Stimulated activated effector memory CD8-positive, alpha-beta T cell treated with anti-CD3 and anti-CD28 coated beads, Interleukin-12 subunit alpha, Interleukin-12 subunit beta, amount 100 ng/mL, for 72 hours (primary cell): ENCODE data around the gene C1QB.
A peak's percentile ranks its signal among the peaks of the same experiment; 100 is the strongest.
"Not testable (repeated sequence)": the region's sequence is repeated elsewhere in the genome, so short reads cannot be mapped to it uniquely, and the experiment has no call there.

Experiments
- ATAC-seq: fragments of 150-1000 bp; cut with Tn5 transposase; 2 replicates; pipeline ENCODE4 v1.10.0; 2021
- DNase-seq, 2 donors: peaks; one replicate each; pipeline ENCODE4 v3.0.0; 2021 to 2022; ENCODE audit warnings: low spot score in 2 of 2
- H3K27ac Mint-ChIP-seq: one replicate; pipeline ENCODE4 v1.8.0; 2022; ENCODE audit warnings: mild to moderate bottlenecking, mixed read lengths
- H3K36me3 Mint-ChIP-seq: one replicate; pipeline ENCODE4 v1.8.0; 2022; ENCODE audit warnings: mild to moderate bottlenecking, mixed read lengths
- H3K4me1 Mint-ChIP-seq: one replicate; pipeline ENCODE4 v1.8.0; 2022; ENCODE audit warnings: mixed read lengths
- H3K4me3 Mint-ChIP-seq: one replicate; pipeline ENCODE4 v1.8.0; 2022; ENCODE audit warnings: mild to moderate bottlenecking, mixed read lengths
- H3K9me3 Mint-ChIP-seq: one replicate; pipeline ENCODE4 v1.8.0; 2022; ENCODE audit warnings: mixed read lengths

Gene C1QB

DNA sequence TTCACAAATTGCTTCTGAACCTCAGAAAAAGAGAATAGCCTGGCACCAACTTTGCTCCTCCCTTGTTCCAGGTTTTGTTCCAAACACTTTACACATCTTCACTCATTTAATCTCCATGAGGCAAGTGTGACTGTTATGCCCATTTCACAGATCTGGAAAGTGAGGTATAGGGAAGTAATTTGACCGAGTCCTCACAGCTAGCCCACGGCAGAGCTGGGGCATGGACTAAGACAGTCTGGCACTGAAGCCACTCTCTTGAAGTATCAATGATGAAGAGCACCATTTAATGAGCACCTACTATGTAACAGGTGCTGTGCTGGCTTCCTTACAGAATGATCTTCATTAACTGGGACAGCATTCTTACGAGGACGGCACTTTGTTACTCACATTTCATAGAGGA, 19.0 kb downstream of the C1QB start:
- Mint-ChIP-seq H3K4me1 (peaks cover 8% of the 10 kb centered on the region), H3K9me3 (no peaks in the 10 kb centered on the region), H3K27ac (no peak overlapping the region), H3K36me3 (no peaks in the 10 kb centered on the region), H3K4me3 (no peak overlapping the region)
- ATAC-seq (no peak), DNase-seq (no peak)

DNA sequence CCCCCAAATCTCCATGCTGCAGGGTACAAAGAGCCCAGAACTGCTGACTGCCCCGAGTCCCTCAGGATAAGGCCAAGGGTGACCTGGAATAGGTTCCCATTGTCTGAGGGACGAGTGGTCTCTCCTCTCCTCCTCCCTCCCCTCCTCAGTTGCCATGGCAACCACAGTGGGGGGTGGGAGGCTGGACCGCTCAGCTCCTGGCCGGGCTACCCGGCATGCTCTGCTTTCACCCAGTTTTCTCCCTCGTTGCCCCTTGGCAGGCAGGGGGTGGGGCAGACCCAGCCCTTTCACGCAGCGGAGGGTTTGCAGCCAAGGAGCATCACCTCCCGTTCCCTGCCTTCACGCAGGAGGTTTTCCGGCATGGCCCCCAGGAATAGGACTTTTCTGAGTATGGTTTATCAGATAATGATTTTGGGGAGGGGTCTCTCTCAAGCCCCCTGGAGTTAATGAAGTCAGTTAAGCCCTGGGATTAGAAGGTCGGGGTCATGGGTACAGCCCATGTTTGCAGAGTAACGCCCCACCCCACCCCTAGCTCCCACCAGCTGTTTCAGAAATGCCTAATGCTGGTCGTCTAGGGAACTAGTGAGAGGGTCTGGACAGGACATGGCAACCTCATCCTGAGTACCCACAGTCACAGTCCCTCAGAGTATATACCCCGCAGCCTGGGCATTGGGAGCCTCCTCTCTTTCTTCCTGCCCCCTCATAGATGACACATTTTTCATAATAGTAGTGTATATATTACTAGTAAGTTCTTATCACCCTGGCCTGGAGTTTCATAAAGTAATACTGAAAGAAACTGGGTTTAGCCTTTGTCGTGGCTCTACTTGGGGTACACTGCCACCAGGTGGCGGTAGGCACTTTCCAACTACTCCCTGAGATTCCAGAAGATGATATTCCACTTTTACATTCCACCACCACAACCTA, 20.7 kb downstream of the C1QB start:
- Mint-ChIP-seq H3K27ac (no peak overlapping the region), H3K4me3 (no peak overlapping the region), H3K36me3 (no peaks in the 10 kb centered on the region), H3K4me1 (peaks cover 8% of the 10 kb centered on the region), H3K9me3 (no peaks in the 10 kb centered on the region)
- ATAC-seq (peak; percentile 87), DNase-seq (peak in 1 of 2 donors; percentile 61)

DNA sequence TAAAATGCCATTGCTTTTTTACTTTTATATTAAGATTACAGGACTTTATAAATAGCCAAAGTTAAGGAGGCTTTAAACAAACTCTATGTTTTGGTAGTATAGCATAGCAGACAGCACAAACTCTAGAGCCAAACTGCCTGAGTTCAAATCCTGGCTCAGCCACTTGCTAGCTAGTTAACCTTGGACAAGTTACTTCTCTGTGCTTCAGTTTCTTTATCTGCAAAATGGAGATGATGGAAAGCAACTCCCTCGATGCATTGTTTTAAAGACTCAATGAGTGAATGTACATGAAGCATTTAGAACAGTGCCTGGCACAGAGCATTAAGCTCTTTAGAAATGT, 21.3 kb downstream of the C1QB start:
- peaks cover 8% of the 10 kb centered on the region for H3K4me1 Mint-ChIP-seq
- H3K27ac Mint-ChIP-seq, result no peak overlapping the region
- no peaks in the 10 kb centered on the region for H3K36me3 Mint-ChIP-seq
- H3K4me3 Mint-ChIP-seq, result no peak overlapping the region
- H3K9me3 Mint-ChIP-seq, result no peaks in the 10 kb centered on the region
- ATAC-seq (no peak), DNase-seq (no peak)

DNA sequence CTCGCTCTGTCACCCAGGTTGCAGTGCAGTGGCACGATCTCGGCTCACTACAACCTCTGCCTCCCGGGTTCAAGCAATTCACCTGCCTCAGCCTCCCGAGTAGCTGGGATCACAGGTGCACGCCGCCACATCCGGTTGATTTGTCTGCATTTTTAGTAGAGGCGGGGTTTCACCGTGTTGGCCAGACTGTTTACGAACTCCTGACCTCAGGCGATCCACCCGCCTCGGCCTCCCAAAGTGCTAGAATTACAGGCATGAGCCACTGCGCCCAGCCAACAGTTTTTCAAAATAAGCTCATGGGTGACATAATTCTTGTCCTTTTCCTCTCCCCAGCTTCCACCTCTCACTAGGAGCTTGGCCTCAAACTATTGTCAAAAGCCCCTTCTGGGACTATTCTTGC, 23.1 kb downstream of the C1QB start:
- DNase-seq, H3K4me1 Mint-ChIP-seq, H3K4me3 Mint-ChIP-seq, H3K27ac Mint-ChIP-seq, H3K9me3 Mint-ChIP-seq, ATAC-seq, H3K36me3 Mint-ChIP-seq: not testable (repeated sequence)

DNA sequence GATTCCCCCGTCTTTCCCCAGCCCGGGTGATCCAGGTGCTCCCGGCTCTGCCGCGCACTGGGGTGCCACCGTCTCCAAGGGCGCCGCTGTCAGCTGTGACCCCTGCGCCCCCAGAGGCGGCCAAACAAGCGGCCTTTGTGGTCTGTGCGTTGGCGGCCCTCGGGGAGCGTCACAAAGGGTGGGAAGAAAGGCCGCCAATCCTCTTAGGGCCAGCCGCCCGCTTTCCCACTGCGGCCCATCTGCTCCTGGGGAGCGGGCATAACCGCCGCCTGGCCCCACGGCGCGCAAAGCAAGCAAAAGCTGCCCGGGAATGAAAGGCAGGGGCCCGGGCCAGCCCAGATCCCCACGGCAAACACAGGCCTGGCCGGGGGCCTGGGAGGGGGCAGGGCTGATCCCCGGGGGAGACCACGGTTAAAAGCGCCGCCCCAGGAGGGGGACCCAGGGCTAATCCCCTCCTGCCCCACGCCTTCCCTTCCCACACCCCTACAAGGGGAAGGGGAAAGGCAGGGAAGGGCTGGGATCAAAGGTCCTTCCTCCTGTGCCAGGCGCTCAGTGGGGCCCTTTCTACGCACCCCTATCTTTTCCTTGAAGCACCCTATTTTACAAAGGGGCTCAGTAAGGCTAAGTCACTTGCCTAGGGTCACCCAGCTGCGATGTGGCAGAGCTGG, 24.0 kb downstream of the C1QB start:
- H3K27ac Mint-ChIP-seq, result no peak overlapping the region
- no peak for ATAC-seq
- no peaks in the 10 kb centered on the region for H3K9me3 Mint-ChIP-seq
- DNase-seq, result no peak
- no peak overlapping the region for H3K4me3 Mint-ChIP-seq
- peaks cover 8% of the 10 kb centered on the region for H3K4me1 Mint-ChIP-seq
- H3K36me3 Mint-ChIP-seq, result no peaks in the 10 kb centered on the region

DNA sequence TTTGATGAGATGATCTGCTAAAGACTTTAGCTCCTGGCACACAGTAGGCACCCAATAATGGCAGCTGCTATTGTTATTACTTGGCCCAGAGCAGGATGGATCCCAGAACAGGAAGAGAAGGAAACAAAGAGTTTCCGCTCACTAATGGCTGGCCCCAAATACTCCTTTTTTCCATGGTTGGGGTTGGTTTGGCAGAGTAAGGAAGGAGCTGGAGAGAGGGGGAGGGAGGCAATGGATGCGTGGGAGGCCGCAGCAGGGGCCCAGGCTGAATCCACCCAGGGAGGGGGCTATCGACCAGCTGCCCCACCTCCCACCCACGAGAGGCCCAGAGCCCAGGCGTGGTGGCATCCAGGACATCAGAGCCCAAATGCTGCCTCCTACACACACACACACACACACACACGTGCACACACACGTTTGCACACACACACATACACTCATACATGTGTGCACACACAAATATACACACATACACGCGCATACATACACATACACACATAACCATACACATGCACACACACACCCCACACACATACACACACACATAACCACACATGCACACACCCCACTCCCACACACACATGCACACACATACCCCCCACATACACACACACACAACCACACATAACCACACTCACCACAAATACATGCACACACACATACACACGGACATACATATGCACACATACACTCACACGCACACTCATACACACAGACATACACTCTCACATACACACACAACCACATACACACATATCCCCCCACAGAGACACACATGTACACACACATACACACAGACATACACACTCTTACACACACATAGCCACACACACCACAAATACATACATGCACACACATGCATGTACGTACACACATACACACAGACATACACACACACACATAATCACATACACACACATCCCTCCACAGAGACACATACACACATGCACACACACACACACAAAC, 25.2 kb downstream of the C1QB start:
- H3K27ac Mint-ChIP-seq, result no peak overlapping the region
- H3K4me3 Mint-ChIP-seq, result no peak overlapping the region
- H3K36me3 Mint-ChIP-seq, result no peaks in the 10 kb centered on the region
- peaks cover 8% of the 10 kb centered on the region for H3K4me1 Mint-ChIP-seq
- ATAC-seq (no peak), DNase-seq (no peak)
- no peaks in the 10 kb centered on the region for H3K9me3 Mint-ChIP-seq

DNA sequence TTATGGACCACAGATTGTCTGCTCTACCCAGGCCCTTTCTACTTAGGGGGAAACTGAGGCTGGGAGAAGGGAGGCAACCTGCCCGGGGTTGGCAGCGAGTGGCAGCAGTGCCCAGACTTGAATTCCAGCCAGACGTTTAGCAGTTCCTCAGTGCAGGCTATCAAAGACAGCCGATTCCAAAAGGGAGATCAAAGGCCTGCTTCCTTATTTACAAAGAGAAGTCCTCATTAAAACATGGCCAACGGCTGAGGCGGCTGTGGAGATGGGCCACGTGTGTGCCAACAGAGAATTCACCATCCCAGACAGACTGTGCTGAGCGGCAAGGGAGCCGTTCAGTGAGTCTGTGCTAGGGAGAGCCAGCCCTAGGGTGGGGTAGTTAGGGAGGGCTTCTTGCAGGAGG, 27.7 kb downstream of the C1QB start:
- no peaks in the 10 kb centered on the region for H3K4me1 Mint-ChIP-seq
- DNase-seq, result no peak
- H3K27ac Mint-ChIP-seq, result no peak overlapping the region
- H3K4me3 Mint-ChIP-seq, result no peak overlapping the region
- no peaks in the 10 kb centered on the region for H3K36me3 Mint-ChIP-seq
- no peaks in the 10 kb centered on the region for H3K9me3 Mint-ChIP-seq
- ATAC-seq, result no peak

DNA sequence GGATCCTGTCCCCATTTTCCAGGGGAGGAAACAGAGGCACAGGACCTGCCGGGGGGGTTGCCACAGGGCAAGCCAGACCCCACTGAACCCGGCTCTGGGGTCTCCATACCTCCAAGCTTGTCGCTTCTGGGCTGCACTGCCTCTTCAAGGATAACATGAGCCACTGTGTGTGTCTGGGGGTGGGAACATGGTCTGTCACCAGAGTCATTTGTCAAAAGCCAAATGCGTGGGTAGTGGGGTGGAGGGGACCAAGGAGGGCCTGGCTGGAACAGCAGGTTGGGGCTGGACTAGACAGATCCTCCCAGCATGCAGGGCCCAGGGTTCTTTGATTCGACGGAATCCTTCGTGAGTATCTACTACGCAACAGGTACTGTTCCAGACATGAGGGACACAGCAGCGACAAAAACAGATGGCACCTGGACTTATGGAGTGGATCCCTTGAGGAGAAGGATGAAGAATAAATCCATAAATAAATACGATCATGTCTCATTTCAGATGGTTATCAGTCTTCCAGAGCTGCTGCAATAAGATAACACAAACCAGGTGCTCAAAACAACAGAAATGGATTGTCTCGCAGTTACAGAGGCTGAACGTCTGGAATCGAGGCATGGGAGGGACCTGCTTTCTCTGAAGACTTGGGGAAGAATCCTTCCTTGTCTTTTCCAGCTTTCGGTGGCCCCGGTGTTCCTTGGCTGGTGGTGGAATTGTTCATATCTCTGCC, 28.7 kb downstream of the C1QB start:
- H3K27ac Mint-ChIP-seq, result no peak overlapping the region
- no peaks in the 10 kb centered on the region for H3K9me3 Mint-ChIP-seq
- no peak for ATAC-seq

DNA sequence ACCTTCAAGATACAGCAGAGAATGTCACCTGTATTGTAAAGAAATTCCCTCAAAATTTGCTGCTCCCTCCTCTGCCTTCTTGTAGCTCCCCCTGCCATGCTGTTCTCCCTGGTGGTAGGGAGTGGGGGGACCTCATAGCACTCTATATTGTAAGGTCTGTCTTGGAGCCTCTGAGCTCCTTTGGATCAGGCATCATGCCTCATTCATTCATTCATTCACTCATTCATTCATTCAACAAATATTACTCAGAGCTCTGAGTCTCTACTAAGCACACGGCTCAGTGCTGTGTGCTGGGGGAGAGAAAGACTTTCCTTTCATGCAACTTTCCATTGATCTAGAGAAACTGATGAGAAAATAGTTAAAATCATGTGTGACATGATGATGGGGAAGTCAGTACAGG, 30.5 kb downstream of the C1QB start:
- no peak overlapping the region for H3K27ac Mint-ChIP-seq

More for the DNA sequence above, 28.7 kb downstream of the C1QB start:
- no peak for DNase-seq
- no peaks in the 10 kb centered on the region for H3K4me1 Mint-ChIP-seq
- no peaks in the 10 kb centered on the region for H3K36me3 Mint-ChIP-seq
- H3K4me3 Mint-ChIP-seq, result no peak overlapping the region

DNA sequence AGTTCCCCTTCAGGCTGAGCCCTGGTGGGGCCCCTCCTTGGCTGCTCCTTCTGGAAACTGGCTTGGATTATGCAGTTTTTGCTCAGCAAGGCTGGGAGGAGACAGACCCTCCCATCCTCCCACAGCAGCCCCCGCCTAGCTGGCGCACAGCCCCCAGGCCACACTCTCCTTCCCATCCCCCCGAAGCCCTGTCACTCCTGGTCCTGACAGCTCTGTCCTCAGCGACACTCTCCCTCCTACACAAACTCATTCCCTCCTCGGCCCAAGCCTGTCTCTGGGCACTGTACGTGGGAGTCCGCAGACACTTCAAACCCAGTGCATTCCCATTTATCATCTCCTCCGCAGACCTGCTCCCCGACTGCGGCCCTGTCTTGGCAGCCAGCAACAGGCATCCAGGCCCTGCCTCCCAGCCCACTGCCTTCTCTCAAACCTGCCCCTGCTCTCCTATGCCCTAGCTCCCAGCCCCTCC, 32.6 kb downstream of the C1QB start:
- H3K9me3 Mint-ChIP-seq, result no peaks in the 10 kb centered on the region
- ATAC-seq (no peak), DNase-seq (no peak)
- no peaks in the 10 kb centered on the region for H3K4me1 Mint-ChIP-seq
- H3K36me3 Mint-ChIP-seq, result no peaks in the 10 kb centered on the region
- H3K4me3 Mint-ChIP-seq, result no peak overlapping the region
- H3K27ac Mint-ChIP-seq, result no peak overlapping the region

More for the DNA sequence above, 30.5 kb downstream of the C1QB start:
- ATAC-seq (no peak), DNase-seq (no peak)
- H3K36me3 Mint-ChIP-seq, result no peaks in the 10 kb centered on the region
- no peaks in the 10 kb centered on the region for H3K9me3 Mint-ChIP-seq
- H3K4me1 Mint-ChIP-seq, result no peaks in the 10 kb centered on the region
- H3K4me3 Mint-ChIP-seq, result no peak overlapping the region

DNA sequence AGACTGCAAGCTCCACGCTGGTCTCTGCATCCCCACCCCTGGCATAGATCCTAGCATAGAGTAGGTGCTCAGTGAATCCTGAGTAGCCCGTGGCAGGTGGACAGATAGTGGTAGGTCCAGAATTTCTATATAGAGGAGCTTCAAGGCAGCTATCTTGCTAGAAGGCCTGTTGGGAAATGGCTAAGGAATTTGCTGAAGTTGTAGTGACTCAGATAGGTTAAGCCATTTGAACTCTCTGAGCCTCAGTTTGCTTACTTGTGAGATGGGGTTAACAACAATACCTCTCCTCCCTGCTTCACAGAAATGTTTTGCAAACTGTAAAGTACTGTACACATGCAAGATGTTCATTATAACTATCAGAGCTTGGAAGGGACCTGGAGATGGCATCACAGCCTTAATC, 34.2 kb downstream of the C1QB start:
- Mint-ChIP-seq H3K27ac (no peak overlapping the region), H3K36me3 (no peaks in the 10 kb centered on the region), H3K4me3 (no peak overlapping the region), H3K9me3 (no peaks in the 10 kb centered on the region), H3K4me1 (no peaks in the 10 kb centered on the region)
- ATAC-seq (no peak), DNase-seq (no peak)

DNA sequence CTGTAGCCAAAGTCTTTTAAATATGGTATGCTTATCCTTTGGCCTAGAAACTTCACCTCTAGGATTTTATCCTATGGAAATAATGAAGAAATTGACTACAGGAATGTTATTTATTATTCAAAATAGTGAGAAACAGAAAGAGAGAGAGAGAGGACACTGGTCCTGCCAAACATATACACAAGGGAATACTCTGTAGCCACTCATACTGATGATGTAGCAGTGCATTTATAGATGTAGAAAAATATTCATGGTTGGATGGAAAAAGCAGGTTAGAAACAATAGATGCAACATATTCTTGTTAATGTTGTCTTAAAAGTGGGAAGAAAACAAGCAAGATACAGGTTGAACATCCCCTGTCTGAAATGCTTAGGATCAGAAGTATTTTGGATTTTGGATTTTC, 35.4 kb downstream of the C1QB start:
- H3K9me3 Mint-ChIP-seq, result no peaks in the 10 kb centered on the region
- ATAC-seq (no peak), DNase-seq (no peak)
- no peaks in the 10 kb centered on the region for H3K4me1 Mint-ChIP-seq
- H3K27ac Mint-ChIP-seq, result no peak overlapping the region
- H3K36me3 Mint-ChIP-seq, result no peaks in the 10 kb centered on the region
- no peak overlapping the region for H3K4me3 Mint-ChIP-seq

DNA sequence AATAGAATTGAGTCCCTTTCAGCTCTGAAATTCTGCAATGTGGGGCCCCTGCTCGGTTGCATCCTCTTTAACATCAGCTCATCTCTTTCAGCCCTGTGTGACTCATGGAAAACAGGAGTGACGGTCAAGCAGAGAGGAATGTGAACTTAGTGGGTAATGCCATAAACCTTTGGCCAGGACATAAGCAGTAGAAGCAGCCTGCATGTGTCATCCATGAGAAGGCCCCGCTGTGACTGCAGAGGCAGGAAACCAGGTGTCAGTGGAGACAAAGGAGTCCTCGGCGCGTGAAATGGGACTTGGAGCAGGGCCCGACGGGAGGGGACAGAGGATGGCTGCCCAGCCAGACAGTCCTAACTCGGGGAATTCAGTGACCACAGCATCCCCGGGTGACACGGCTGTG, 36.5 kb downstream of the C1QB start:
- no peaks in the 10 kb centered on the region for H3K36me3 Mint-ChIP-seq
- no peaks in the 10 kb centered on the region for H3K4me1 Mint-ChIP-seq
- DNase-seq, result no peak
- no peak overlapping the region for H3K4me3 Mint-ChIP-seq
- H3K9me3 Mint-ChIP-seq, result no peaks in the 10 kb centered on the region
- no peak for ATAC-seq
- H3K27ac Mint-ChIP-seq, result no peak overlapping the region

DNA sequence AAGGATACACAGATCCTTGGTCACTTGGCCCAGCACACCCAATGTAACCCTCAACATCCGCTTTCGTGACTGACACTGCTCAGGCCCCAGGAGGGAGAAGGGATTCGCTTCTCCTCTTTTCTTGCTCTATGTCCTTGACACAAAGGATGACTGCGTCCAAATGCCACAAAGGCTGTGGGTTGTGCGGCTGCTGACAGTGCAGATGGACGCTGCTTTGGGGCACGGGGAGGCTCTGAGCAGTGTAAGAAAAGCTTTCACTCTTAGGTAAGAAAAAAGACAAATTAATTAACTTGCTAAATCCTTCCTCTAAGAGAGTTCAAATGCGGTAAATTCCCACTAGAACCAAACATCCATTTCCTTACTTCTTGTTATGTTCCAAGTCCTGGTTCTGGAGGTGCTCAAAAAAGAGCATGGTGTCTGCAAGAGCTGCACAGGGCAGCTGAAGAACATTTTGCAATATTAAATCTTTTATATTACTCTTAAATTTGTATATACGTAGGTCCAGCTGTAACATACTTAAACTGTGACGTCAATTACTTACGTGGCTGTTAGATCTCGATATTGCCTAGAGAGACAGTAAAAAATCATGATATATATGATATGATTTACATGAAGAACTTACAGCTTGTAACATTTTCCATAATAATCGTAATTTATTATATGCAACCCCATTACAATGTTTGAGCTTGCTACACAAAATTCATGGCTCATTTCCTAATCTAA, 38.2 kb downstream of the C1QB start:
- Mint-ChIP-seq H3K4me1 (no peaks in the 10 kb centered on the region), H3K4me3 (no peak overlapping the region), H3K27ac (no peak overlapping the region), H3K36me3 (no peaks in the 10 kb centered on the region), H3K9me3 (no peaks in the 10 kb centered on the region)
- DNase-seq (no peak), ATAC-seq (no peak)
